HG03103 (cell line): Measurements from ENCODE around the gene SLX4IP.

Experiments
- ATAC-seq: cut with Tn5 transposase; IDR thresholded peaks from one replicate; pipeline ENCODE4 v1.9.1; 2021; ENCODE audit warnings: low read depth; ENCODE audit not compliant: unreplicated experiment

The SLX4IP gene

DNA sequence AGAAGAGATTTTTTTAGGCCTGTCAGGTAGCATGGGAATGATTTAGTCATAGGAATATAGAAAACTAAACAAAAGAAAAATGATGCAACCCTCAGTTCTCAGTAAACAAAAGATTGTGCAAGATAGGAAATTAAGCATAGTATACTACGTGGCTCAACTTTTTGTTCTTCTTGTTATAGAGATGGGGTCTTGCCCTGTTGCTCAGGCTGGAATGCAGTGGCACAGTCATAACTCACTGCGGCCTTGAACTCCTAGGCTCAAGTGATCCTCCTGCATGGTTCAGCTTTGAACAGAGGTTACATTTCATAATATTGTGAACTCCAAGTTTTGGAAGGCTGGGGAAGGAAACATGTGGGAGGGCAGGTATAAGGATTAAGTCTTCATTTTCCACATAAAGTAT, 28.5 kb downstream of the SLX4IP start:
- no peak for ATAC-seq

DNA sequence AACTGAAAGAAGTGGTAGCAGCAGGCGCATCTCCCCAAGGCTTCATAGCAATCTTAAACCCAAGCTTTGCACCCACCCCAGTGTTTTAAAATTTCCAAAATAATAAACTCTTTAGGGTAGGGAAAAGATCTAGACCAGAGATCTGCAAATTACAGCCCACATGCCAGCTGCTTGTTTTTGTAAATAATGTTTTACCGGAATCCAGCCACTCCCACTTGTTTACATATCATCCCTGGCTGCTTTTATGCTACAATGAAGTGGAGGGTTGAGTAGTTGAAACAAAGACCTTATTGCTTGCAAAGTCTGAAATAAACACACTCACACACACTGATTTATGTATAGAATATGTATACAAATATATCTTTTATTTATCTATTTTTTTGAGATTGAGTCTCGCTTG, 30.0 kb downstream of the SLX4IP start:
- no peak for ATAC-seq

DNA sequence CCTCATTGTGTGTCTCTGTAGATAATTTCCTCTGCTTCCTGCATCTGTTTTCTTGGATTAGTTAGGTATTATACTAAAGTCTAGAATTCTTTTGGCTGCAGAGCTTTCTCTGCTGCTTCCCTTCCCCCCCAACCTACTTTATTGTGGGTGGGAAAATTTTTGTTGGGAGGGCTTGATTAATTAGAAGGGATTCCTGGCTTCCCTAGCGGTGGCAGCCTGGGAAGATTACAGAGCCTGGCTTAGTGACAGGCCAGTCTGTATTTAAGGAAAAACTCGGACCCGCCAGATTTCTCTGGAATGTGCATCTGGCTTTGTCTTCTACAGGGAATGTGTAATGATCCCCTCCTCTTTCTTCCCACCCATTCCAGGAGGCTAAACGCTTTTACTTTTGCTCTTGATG, 31.2 kb downstream of the SLX4IP start:
- ATAC-seq: no peak

DNA sequence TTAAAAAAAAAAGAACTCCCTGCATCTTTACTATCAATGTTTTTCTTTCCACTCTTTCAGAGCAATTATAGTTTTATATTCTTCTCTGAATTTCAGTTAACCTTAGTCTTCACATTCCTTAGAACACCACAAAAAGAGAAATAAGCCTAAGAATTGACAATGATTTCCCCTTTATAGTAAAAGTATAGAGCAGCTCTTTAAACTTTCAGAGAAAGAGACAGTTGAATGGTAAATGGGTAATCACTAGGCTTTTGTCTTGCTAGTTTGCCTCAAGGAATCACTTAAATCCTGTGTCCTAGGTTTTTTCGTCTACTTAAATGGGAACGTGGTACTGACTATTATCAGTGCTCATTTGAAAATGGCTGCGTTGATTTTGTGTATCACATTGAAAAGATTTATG, 31.8 kb downstream of the SLX4IP start:
- no peak for ATAC-seq

DNA sequence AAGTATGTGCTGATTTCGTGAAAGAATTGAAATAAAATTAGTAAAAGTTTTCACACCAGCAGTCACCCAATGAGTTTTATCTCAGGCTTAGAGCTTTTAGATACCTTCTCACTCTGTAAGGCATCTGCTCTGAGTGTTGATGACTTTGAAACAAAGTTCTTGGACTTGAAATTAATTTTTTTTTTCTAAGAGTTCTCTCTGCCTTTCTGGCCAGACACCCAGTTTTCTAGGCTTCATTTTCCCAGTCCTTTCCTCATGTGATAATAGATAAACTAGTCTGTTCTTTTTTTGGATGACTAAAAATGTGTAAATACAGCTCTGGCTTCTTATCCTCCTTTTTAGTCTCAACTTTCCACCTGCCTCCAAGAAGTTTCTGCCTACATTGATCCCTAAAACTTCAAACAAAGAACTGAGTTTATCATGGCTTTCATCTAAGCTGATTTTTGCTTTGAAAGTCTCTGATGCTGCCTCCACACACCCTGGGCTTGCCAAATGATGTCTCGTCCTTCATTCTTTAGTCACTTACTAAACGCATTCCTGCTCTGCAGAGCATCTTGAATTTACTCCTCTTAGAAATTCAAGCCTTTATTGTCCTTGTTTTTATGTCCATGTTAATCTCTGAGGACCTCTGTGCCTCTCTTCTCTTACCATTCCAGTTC, 32.7 kb downstream of the SLX4IP start:
- ATAC-seq: no peak

DNA sequence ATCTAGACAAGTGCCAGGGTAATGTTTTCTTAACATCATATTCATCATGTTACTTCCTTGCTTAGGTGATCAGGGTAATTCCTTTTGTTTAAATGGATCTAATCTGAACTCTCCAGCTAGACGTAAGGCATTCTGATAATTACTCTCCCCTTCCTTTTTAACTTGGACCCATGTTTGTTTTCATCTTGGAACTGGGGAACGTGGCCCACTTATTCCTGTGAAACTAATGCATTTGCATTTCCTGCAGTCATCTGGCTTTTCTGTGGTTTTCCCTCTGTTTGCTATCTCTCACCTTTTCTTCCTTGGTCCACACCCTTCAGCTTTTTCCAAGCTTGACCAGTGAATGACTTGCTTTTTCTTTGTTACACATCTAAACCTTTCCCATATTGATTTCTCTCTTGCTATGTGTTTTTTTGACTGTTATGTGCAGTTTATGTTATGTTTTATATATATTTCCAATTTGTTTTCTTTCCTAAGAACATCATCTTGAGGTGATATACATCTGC, 33.3 kb downstream of the SLX4IP start:
- ATAC-seq: no peak

DNA sequence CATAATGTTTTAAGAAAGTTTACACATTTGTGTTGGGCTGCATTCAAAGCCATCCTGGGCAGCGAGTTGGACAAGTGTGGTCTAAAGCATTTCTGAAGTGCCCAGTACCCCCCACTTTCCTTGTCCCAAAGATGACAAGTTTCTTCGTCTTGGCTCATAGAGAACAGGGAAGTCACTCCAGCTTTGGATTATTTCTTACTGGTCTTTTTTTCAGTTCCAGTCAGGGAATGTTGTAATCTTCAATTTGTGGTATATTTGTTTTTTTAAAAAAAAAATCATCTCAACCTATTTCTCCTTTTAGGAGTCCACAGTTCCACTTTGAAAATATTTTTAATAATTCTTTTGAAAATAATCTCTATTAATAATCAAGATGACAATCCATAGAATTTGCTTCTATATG, 34.0 kb downstream of the SLX4IP start:
- no peak for ATAC-seq

DNA sequence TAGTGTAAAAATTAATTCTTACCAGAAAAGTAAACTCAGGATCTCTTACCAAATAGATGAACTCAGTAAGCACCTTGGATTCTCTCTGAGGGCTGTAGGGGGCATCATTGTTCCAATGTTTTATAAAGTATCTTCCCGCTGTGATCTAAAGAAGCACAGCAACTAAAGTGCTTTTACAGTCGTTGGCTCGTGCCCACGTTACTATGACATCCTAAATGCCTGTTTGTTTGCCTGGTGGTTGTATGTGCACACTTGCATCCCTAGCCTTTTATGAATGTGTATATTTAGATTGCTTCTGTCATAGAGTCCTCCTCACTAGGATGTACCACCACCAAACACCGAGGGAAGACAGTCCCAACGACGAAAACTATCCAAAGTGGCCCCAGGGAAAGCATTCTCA, 34.5 kb downstream of the SLX4IP start:
- ATAC-seq: no peak

DNA sequence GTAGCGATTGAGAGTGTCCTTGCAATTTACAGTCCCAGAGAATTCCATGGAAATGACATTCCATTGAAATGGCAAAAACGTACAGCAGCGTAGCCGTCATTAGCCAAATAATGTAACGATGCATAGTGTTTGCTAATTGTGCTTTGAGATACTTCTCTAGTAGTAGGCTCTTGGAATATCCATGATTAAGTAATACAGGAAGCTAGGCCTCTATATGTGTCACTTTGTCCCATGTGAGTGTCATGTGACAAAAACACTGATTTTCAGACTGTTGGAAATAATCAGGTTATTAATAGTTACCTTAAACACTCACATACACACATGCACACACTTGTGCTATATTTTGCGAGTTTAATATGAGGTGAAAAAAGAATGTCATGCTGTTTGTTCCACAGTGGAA, 35.2 kb downstream of the SLX4IP start:
- ATAC-seq: no peak

DNA sequence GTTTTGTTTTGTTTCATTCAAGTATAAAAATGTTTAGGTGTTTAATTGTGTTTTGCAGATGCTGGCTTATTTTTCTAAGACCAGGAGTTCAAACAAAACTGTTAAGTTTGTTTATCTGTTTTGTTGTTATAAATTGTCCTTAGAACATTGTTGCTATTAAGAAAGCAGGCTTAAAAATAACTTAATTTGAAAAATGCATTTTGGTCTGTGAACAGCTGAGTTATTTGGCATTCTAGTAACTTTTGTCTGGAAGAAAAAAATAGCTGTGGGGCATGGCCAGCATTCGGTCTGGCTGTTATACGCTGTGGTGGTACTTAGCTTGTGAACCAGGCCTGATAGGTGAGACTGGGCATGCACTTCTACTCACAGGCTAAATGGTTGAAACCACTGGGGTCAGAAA, 37.8 kb downstream of the SLX4IP start:
- no peak for ATAC-seq

DNA sequence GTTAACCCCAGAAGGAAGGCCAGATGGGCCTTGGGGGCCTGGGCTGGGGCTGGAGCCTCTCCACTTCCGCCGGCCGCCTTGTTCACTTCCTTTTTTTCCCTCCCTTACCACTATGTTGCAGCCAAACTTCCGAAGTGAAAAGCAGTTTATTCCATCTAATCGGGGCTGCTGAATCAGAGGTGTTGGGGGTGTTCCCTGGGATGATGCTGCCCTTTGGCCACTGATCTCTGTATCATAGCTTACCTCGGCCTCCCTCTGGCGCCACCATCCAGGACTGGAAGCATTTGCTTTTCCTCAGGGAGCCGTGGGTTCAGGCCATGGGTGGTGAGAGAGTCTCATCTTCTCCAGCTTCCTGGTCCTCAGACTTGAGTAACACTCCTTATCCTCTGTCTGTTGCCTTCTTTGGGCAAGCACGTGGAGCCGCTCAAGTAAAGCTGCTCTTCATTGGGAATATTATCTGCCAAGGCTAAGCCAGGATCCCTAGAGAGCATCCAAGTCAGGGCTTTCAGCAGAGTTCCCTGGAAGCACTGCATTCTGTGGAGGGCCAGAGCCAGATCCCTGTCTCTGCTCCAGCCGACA, 39.6 kb downstream of the SLX4IP start:
- ATAC-seq: no peak

DNA sequence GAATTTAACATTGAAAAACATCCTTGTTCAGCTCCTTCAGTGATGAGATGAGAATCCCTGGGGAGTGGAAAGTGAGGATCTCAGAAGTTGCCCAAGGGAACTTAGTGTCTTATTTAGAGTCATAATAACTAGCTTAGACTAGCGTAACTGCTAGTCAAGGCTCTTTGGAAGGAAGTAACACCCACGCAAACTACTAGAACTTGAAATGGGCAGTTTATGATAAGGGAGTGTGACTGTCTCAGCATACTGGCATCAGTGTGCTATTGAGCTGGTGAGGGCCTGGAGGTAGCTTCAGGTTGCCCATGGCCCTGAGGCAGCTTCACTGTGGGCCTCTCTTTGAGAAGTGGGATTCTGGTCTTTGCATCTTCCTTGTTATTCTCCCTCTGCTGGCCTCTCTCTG, 40.1 kb downstream of the SLX4IP start:
- no peak for ATAC-seq

DNA sequence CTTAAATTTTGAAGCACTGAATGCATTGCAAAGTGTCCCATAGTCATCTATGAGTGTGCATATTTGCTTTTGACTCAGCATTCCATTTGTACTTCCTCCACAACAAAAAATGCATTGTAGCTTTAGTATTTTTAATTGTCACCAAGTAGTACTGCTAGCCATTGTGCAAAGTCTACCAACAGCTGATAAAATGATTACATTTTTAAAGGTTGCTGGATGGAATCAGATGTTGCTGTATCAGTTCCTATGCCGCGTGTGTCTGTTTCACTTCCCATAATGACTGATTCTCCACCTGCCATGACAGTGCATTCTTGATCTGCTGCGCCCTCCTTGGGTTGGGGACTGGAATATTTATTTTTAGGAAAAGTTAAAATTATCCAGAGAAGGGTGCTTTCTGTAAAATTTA, 41.2 kb downstream of the SLX4IP start:
- peak; percentile 82 for ATAC-seq

DNA sequence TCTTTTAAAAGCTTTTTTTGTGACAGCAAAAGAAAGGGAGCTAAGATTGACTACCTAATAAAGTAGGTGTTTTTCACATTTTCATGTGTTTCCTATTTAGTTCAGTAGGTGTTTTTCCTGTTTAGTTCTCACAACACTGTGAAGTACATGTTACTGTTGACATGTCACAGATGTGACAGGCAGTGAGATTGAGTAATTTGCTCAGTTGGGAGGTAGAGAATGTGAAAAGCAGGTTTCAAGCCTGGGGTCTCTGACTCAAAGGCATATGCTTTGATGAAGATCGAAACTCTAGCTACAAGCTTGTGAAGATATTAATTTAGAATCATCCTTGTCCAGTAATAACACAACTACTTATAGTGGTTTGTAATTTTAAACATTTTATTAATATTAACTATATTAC, 43.1 kb downstream of the SLX4IP start:
- peak; percentile 57 for ATAC-seq

DNA sequence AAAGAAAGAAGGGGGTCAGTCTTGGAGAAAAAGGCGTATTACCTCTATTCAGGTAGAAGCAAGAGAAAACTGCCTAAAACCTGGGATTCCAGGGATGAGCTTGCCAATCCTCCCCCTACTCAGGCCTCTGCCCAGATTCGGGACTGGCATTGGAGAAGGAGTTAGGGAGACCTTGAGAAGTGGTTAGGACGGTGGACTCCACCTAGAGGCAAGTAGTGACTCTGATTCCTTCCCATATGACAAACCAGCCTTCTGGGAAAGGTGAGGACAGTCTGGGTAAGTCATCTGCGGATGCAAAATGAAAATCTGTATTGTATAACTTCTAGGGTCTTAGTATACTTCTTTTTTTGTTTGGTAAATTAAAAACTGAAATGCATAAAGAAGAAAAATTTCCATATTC, 43.8 kb downstream of the SLX4IP start:
- no peak for ATAC-seq

DNA sequence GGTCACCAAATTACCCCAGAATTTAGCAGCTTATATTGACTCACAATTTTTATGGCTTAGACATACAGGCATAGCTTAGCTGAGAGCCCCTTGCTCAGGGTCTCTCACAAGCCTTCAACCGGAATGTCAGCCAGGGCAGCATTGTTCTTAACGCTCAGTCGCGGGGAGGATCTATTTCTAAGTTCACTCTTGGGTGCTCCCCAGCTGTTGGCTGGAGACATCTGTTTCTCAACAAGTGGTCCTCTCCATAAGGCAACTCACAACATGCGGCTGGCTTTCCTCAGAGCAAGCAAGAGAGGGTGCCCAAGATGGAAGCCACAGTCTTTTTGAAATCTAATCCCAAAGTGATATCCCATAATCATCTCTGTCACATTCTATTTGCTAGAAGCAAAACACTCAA, 46.6 kb downstream of the SLX4IP start:
- ATAC-seq: no peak

DNA sequence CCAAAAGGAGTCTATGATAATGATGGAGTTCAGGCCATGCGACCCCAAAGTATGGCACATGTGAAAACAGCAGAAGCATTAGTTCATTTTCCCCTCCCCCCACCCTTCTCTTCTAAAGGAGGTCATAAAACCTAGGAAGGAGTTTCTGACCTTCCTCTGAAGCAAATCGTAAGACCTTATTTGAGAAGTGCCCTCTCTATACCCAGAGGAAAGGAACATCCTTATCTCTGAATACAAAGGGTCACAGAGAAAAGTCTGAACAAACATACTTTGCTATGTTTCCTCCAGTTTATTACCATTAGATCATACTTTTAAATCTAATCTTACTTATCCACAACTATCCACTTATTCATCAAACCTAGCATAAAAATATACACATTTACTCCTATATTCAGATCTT, 48.6 kb downstream of the SLX4IP start:
- no peak for ATAC-seq

DNA sequence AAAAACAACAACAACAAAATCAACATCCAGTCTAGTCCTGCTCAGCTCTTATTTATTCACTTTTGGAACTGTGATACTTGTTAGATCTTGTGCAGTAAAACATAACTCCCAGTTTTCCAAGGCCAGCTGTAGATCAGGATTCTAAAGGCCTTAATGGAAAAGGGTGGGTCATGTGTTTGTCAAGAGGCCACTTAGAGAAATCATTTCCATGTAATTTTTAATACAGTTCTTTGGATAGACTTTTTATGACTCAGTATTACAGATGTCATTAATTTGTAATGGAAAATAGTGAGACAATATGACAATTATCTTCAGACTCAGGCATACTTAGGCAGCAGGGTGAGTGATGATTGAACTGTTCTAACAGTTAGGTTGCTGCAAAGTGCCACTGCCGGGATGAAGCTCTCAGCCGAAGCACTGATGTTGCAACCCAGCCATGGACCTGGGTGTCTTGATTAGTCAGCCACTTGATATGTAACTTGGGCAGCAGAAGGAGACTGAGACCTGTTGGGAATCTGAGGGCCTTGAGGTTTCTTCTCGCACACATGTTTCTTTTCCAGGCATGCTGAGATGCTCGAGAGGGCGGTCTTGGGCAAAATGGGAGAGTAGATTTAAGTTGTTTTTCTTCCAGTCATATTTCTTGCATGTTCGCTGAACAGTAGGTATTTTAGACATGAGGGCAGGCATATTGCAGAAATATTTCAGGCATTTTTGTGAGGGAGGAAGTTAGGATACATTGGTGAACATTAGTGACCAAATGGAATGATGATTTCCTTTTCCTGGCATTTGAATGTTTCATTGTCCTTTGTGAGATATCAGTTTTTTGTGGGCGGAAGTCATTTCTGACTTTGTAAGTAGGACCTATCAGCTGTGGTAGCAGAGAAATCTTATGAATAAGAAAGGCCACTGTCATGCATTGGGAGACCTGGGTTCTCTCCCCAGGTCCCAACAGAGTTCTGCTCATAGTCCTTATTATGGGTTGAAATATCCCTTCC, 52.3 kb downstream of the SLX4IP start:
- no peak for ATAC-seq

DNA sequence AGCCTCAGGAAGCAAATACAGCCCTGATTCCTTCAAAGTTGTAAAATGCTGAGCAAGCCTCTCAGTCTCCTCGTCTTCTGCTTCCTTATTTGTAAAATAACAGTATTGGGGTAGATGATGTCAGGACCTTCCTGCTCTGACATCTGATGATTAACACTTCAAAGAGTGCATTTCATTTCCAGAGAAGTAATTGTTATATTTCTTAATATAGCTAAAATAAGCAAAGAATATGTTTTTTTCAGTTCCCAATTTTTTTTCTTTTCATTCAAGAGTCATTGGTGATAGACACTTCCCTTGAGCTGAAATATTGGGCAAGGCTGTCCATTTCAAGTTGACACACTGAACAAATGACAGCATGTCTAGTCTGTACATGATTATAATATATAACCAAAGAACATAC, 53.4 kb downstream of the SLX4IP start:
- ATAC-seq: no peak

DNA sequence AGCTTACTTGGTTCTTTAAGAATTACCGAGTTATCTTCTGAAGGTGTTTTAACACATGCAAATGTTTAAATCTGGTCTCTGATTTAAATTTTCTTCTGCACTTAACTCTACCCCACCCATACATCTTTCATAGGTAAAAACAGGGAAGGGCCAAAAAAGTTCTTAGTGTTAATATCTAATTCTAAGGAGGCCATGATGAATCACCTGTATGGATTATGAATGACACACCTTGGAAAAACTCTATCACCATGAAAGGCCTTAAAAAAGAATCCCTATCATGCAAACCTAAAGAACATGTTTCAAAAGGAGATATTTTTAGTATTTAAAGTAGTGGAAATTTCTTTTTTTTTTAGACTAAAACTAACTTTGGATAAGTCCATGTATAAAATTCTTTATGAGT, 54.7 kb downstream of the SLX4IP start:
- no peak for ATAC-seq

DNA sequence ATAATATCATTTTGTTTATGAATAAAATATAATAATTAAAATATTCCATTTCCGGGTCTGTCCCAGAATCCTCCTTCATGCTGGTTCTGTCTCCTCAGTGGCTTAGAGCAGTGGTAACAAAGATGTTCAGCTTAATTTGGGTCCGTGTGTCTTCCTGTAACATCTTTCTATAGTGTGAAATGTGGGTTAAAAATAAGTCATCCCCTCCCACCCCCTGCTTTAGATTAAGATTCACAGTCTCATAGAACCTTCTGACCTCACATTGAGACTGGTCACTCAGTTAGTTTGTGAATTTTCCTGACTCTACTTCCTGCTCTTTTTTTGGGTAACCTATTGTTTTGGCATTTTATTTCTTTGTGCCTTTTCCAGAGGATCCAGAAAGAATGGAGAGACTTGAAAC, 55.2 kb downstream of the SLX4IP start:
- no peak for ATAC-seq
